Measurements from ENCODE around the gene CDH4. TPM values are rescaled to one million over a fixed set of nuclear protein-coding genes. Genes with fewer than 3 reads are reported as not detected.

The CDH4 gene
- total and polyA plus RNA-seq, 2 of the 4 experiments (the other 2 are of a cell fraction) = 1.6 to 3.5 TPM

- TF ChIP-seq BHLHE40 (IDR thresholded peaks at IDR 0.05; ENCODE audit: low read depth, low read length) (peak; percentile 37; the same call in 1 of the 2 replicates), RCOR1 (IDR thresholded peaks at IDR 0.05; ENCODE audit: insufficient replicate concordance, low read length) (no peak), MXI1 (IDR thresholded peaks at IDR 0.05; ENCODE audit: borderline replicate concordance, low read depth, low read length) (peak; percentile 72; the same call in 1 of the 2 replicates)
These were observed 356.4 kb downstream of the CDH4 start for GRCh38 chr20:61608275-61609085.

More at GRCh38 chr20:61608275-61609085, 356.4 kb downstream of the CDH4 start:
- ChIA-PET POLR2A (ENCODE audit: unreplicated experiment) (no interaction called here), CTCF (no interaction called here)
- Histone ChIP-seq H3K9ac (ENCODE audit: low read depth, low read length) (no peak overlapping the region), H3K14ac (replicated peaks; ENCODE audit: low read depth, low read length) (no peak overlapping the region), H2BK120ac (ENCODE audit: low read depth, low read length) (no peak overlapping the region), H2BK15ac (ENCODE audit: low read depth, low read length) (no peak overlapping the region), H2AFZ (replicated peaks; ENCODE audit: low read length, poor library complexity) (no peak overlapping the region), H4K8ac (ENCODE audit: low read depth in 2 of 2, low read length in 2 of 2) (no peak overlapping the region), H3K4ac (ENCODE audit: low read depth, low read length) (no peak overlapping the region), H2BK20ac (ENCODE audit: low read depth, low read length) (no peak overlapping the region), H3K27me3 (ENCODE audit: control insufficient read depth, insufficient read depth, low read length) (no peaks in the 10 kb centered on the region), H3K4me2 (ENCODE audit: low read depth, low read length) (no peak overlapping the region), H2BK5ac (ENCODE audit: low read depth, low read length, poor library complexity, severe bottlenecking) (no peak overlapping the region), H3K79me1 (ENCODE audit: low read depth in 1 of 2, low read length in 2 of 2) (no peaks in the 10 kb centered on the region), H3K23ac (ENCODE audit: low read depth, low read length) (no peak overlapping the region), H2AK9ac (replicated peaks; ENCODE audit: low read depth, low read length, poor library complexity) (no peak overlapping the region), H4K20me1 (ENCODE audit: insufficient read depth, low read length) (no peaks in the 10 kb centered on the region), H3K36me3 (ENCODE audit: control insufficient read depth, insufficient read depth, low read length) (no peaks in the 10 kb centered on the region), H3K4me3 (ENCODE audit: insufficient read depth, low read depth, low read length) (no peak overlapping the region), H3K27ac (ENCODE audit: insufficient read depth, low read length) (no peak overlapping the region), H3K9me1 (ENCODE audit: insufficient read depth, low read length) (no peaks in the 10 kb centered on the region), H4K5ac (ENCODE audit: low read depth, low read length) (no peak overlapping the region), H3K4me1 (ENCODE audit: control insufficient read depth, insufficient read depth, low read length) (no peaks in the 10 kb centered on the region), H3K9me3 (ENCODE audit: control insufficient read depth, insufficient read depth, low read length) (peaks cover 10% of the 10 kb centered on the region), H4K91ac (ENCODE audit: insufficient read depth, low read depth, low read length) (no peak overlapping the region), H3K56ac (ENCODE audit: extremely low read depth, insufficient read depth, low read length) (no peak overlapping the region), H2AK5ac (ENCODE audit: low read depth, low read length) (no peak overlapping the region), H3K18ac (ENCODE audit: low read depth, low read length) (no peak overlapping the region)
- 36% methylated on average over 7 of the region's 21 CpGs; no CpG with 5 or more reads in 1 of the 2 experiments for WGBS, 2 experiments (ENCODE audit: extremely low coverage in 2 of 2, insufficient read length in 1 of 2)
- dilution Hi-C loops (cut with HindIII; ENCODE audit: low sequenced_read_pairs, unreplicated experiment) (no loop called here), intact Hi-C loops (cut with micrococcal nuclease) (no loop called here), in situ Hi-C loops (cut with MboI; ENCODE audit: low sequenced_read_pairs) (no loop called here)
- DNase-seq = peak; percentile 31
- no TSS peak for BruUV-seq (replicated peaks)
- ATAC-seq (ENCODE audit: low read depth) = peak; percentile 60

Measured in IMR-90 (cell line).